ENCODE data around the gene FAM229A. TPM values are rescaled to one million over a fixed set of nuclear protein-coding genes. Genes with fewer than 3 reads are reported as not detected.
A peak's percentile ranks its signal among the peaks of the same experiment; 100 is the strongest.

Gene FAM229A
- total and polyA plus RNA-seq, 9 of the 15 experiments (the other 6 are each of a cell fraction or from before 2014, with no cell fraction given) = 0.04 to 21.6 (median 7.4) TPM

- TF ChIP-seq HES1 (IDR thresholded peaks at IDR 0.05; ENCODE audit: low read depth) (peak; percentile 68; the same call in 1 of the 2 replicates), HDAC6 (IDR thresholded peaks at IDR 0.05; ENCODE audit: low read depth, low read length) (no peak), NCOA4 (IDR thresholded peaks at IDR 0.05; ENCODE audit: partially characterized antibody) (no peak), NCOA2 (IDR thresholded peaks at IDR 0.05; ENCODE audit: partially characterized antibody in 2 of 2) (no peak), L3MBTL2 (IDR thresholded peaks at IDR 0.05) (peak; percentile 55), ZBTB43 (CRISPR knock-in tag; IDR thresholded peaks at IDR 0.05) (no peak), GTF2A2 (tag; IDR thresholded peaks at IDR 0.05) (no peak), E2F5 (CRISPR knock-in tag; IDR thresholded peaks at IDR 0.05) (no peak; the same call in 1 of the 2 replicates), PRPF4 (IDR thresholded peaks at IDR 0.05; ENCODE audit: insufficient read depth, low read depth, low read length, poor library complexity, severe bottlenecking) (no peak), SIX5 (IDR thresholded peaks at IDR 0.05; ENCODE audit: borderline replicate concordance in 1 of 2, insufficient read depth in 1 of 2, low read depth in 1 of 2, low read length in 2 of 2) (no peak), ZNF263 (CRISPR knock-in tag; IDR thresholded peaks at IDR 0.05; ENCODE audit: borderline replicate concordance) (no peak; the same call in 1 of the 2 replicates)
- TF ChIP-seq, protein P1, sequence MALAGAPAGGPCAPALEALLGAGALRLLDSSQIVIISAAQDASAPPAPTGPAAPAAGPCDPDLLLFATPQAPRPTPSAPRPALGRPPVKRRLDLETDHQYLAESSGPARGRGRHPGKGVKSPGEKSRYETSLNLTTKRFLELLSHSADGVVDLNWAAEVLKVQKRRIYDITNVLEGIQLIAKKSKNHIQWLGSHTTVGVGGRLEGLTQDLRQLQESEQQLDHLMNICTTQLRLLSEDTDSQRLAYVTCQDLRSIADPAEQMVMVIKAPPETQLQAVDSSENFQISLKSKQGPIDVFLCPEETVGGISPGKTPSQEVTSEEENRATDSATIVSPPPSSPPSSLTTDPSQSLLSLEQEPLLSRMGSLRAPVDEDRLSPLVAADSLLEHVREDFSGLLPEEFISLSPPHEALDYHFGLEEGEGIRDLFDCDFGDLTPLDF (CRISPR knock-in tag; IDR thresholded peaks at IDR 0.05) = no peak
- TF ChIP-seq, protein P2, sequence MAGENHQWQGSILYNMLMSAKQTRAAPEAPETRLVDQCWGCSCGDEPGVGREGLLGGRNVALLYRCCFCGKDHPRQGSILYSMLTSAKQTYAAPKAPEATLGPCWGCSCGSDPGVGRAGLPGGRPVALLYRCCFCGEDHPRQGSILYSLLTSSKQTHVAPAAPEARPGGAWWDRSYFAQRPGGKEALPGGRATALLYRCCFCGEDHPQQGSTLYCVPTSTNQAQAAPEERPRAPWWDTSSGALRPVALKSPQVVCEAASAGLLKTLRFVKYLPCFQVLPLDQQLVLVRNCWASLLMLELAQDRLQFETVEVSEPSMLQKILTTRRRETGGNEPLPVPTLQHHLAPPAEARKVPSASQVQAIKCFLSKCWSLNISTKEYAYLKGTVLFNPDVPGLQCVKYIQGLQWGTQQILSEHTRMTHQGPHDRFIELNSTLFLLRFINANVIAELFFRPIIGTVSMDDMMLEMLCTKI (IDR thresholded peaks at IDR 0.05; ENCODE audit: partially characterized antibody) = no peak
- TF ChIP-seq, protein P3, sequence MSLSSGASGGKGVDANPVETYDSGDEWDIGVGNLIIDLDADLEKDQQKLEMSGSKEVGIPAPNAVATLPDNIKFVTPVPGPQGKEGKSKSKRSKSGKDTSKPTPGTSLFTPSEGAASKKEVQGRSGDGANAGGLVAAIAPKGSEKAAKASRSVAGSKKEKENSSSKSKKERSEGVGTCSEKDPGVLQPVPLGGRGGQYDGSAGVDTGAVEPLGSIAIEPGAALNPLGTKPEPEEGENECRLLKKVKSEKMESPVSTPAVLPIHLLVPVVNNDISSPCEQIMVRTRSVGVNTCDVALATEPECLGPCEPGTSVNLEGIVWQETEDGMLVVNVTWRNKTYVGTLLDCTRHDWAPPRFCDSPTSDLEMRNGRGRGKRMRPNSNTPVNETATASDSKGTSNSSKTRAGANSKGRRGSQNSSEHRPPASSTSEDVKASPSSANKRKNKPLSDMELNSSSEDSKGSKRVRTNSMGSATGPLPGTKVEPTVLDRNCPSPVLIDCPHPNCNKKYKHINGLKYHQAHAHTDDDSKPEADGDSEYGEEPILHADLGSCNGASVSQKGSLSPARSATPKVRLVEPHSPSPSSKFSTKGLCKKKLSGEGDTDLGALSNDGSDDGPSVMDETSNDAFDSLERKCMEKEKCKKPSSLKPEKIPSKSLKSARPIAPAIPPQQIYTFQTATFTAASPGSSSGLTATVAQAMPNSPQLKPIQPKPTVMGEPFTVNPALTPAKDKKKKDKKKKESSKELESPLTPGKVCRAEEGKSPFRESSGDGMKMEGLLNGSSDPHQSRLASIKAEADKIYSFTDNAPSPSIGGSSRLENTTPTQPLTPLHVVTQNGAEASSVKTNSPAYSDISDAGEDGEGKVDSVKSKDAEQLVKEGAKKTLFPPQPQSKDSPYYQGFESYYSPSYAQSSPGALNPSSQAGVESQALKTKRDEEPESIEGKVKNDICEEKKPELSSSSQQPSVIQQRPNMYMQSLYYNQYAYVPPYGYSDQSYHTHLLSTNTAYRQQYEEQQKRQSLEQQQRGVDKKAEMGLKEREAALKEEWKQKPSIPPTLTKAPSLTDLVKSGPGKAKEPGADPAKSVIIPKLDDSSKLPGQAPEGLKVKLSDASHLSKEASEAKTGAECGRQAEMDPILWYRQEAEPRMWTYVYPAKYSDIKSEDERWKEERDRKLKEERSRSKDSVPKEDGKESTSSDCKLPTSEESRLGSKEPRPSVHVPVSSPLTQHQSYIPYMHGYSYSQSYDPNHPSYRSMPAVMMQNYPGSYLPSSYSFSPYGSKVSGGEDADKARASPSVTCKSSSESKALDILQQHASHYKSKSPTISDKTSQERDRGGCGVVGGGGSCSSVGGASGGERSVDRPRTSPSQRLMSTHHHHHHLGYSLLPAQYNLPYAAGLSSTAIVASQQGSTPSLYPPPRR (CRISPR knock-in tag; IDR thresholded peaks at IDR 0.05; ENCODE audit: borderline replicate concordance) = 0 out of 2 replicates have a peak, but pooled peaks have one; percentile 53
Measured at GRCh38 chr1:32390904-32391870, 28.9 kb upstream of the FAM229A start (continued).

All from K562 (cell line).